ENCODE results near the gene CKS2.

DNA sequence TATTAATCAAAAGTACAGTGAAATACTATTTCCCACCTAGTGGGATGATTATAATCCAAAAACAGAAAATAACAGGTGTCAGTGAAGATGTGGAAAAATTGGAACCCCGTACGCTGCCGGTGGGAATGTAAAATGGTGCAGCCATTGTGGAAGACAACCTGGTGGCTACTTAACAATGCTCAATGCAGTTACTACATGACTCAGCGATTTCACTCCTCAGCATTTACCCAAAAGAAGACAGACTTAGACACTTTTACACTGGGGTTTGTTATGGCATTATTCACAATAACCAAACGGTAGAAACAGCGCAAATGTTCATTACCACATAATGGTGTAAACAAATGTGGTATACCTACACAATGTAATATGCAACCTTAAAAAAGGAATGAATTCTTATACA is 31.2 kb downstream of the CKS2 start:
- TF ChIP-seq, protein P1, sequence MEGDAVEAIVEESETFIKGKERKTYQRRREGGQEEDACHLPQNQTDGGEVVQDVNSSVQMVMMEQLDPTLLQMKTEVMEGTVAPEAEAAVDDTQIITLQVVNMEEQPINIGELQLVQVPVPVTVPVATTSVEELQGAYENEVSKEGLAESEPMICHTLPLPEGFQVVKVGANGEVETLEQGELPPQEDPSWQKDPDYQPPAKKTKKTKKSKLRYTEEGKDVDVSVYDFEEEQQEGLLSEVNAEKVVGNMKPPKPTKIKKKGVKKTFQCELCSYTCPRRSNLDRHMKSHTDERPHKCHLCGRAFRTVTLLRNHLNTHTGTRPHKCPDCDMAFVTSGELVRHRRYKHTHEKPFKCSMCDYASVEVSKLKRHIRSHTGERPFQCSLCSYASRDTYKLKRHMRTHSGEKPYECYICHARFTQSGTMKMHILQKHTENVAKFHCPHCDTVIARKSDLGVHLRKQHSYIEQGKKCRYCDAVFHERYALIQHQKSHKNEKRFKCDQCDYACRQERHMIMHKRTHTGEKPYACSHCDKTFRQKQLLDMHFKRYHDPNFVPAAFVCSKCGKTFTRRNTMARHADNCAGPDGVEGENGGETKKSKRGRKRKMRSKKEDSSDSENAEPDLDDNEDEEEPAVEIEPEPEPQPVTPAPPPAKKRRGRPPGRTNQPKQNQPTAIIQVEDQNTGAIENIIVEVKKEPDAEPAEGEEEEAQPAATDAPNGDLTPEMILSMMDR (IDR thresholded peaks at IDR 0.05) = no peak
- no peak for TF ChIP-seq POLR2A (IDR thresholded peaks at IDR 0.05)
